Measurements from ENCODE around the gene SMAD1. TPM values are rescaled to one million over a fixed set of nuclear protein-coding genes. Genes with fewer than 3 reads are reported as not detected.
A peak's percentile ranks its signal among the peaks of the same experiment; 100 is the strongest.

Gene SMAD1
- total RNA-seq, 1 donor from 2014 or later, result 82.8 TPM

DNA sequence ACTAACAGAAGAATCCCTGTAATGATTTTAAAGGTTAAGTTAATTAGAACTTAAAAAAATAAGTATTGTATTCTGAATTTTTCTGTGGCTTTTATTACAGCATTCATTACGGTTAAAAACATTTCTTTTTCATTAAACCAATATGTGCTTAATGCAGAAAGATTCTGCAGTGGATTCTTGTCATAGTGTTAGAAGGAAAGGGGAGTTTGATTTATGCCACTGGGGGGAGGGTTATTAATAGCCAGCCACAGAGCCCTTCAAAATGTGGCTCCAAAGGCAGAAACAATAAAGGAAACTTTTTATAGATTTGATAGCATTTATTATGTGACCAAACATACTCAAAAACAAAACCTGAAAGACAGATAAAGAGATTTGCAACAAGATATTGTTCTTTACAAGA, 9.1 kb downstream of the SMAD1 start:
- no peak overlapping the region for H3K4me3 Mint-ChIP-seq (ENCODE audit: unreplicated experiment)
- peak overlapping the region; percentile 89 for H3K27ac Mint-ChIP-seq (ENCODE audit: unreplicated experiment)
- H3K27me3 Mint-ChIP-seq (ENCODE audit: unreplicated experiment), result peaks cover 4% of the 10 kb centered on the region
- peaks cover 42% of the 10 kb centered on the region for H3K4me1 Mint-ChIP-seq (ENCODE audit: unreplicated experiment)
- no peak for DNase-seq (ENCODE audit: low spot score)
- TF ChIP-seq, protein P1, sequence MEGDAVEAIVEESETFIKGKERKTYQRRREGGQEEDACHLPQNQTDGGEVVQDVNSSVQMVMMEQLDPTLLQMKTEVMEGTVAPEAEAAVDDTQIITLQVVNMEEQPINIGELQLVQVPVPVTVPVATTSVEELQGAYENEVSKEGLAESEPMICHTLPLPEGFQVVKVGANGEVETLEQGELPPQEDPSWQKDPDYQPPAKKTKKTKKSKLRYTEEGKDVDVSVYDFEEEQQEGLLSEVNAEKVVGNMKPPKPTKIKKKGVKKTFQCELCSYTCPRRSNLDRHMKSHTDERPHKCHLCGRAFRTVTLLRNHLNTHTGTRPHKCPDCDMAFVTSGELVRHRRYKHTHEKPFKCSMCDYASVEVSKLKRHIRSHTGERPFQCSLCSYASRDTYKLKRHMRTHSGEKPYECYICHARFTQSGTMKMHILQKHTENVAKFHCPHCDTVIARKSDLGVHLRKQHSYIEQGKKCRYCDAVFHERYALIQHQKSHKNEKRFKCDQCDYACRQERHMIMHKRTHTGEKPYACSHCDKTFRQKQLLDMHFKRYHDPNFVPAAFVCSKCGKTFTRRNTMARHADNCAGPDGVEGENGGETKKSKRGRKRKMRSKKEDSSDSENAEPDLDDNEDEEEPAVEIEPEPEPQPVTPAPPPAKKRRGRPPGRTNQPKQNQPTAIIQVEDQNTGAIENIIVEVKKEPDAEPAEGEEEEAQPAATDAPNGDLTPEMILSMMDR (IDR thresholded peaks at IDR 0.05; ENCODE audit: unreplicated experiment), result no peak
- H3K36me3 Mint-ChIP-seq (ENCODE audit: low read depth, unreplicated experiment), result peaks cover 7% of the 10 kb centered on the region
- no peaks in the 10 kb centered on the region for H3K9me3 Mint-ChIP-seq (ENCODE audit: unreplicated experiment)

DNA sequence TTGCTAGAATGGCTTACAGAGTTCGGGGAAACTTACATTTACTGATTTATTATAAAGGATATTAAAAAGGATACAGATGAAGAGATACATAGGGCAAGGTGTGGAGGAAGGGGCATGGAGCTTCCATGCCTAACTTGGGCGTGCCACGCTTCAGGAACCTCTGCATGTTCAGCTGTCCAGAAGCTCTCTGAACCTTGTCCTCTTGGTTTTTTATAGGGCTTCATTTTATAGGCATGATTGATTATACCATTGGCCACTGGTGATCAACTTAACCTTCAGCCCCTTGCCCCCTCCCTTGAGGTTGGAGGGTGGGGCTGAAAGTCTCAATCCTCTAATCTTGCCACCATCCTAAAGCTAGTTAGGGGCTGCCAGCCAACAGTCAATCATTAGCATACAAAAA, 10.7 kb downstream of the SMAD1 start:
- peaks cover 35% of the 10 kb centered on the region for H3K4me1 Mint-ChIP-seq (ENCODE audit: unreplicated experiment)
- H3K4me3 Mint-ChIP-seq (ENCODE audit: unreplicated experiment), result no peak overlapping the region
- DNase-seq (ENCODE audit: low spot score), result no peak
- peaks cover 4% of the 10 kb centered on the region for H3K27me3 Mint-ChIP-seq (ENCODE audit: unreplicated experiment)
- H3K27ac Mint-ChIP-seq (ENCODE audit: unreplicated experiment), result peak overlapping the region; percentile 39
- H3K36me3 Mint-ChIP-seq (ENCODE audit: low read depth, unreplicated experiment), result peaks cover 10% of the 10 kb centered on the region
- H3K9me3 Mint-ChIP-seq (ENCODE audit: unreplicated experiment), result no peaks in the 10 kb centered on the region
- TF ChIP-seq, protein P1 (IDR thresholded peaks at IDR 0.05; ENCODE audit: unreplicated experiment), result no peak

DNA sequence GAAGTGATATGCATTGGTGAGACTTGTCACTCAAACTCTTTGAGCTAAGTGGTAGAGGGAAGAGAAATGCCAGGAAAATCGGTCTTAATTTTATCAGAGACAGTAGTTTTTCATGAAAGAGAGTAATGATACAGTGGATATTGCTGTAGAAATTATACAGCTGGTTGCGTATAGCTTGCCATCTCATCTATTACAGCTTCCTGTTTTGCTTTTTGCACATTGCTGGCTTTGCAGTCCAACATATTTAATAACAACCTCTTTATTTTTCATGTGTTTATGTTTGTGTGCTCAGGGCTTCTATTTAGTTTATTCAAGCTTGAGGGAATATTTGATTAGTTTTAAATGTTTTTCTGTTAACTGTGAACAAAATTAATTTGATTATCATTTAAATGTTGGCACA, 11.5 kb downstream of the SMAD1 start:
- H3K4me3 Mint-ChIP-seq (ENCODE audit: unreplicated experiment), result peak overlapping the region; percentile 1
- no peak overlapping the region for H3K27ac Mint-ChIP-seq (ENCODE audit: unreplicated experiment)
- H3K4me1 Mint-ChIP-seq (ENCODE audit: unreplicated experiment), result peaks cover 34% of the 10 kb centered on the region
- H3K9me3 Mint-ChIP-seq (ENCODE audit: unreplicated experiment), result no peaks in the 10 kb centered on the region
- TF ChIP-seq, protein P1 (IDR thresholded peaks at IDR 0.05; ENCODE audit: unreplicated experiment), result no peak
- peaks cover 4% of the 10 kb centered on the region for H3K27me3 Mint-ChIP-seq (ENCODE audit: unreplicated experiment)
- peaks cover 10% of the 10 kb centered on the region for H3K36me3 Mint-ChIP-seq (ENCODE audit: low read depth, unreplicated experiment)
- no peak for DNase-seq (ENCODE audit: low spot score)

DNA sequence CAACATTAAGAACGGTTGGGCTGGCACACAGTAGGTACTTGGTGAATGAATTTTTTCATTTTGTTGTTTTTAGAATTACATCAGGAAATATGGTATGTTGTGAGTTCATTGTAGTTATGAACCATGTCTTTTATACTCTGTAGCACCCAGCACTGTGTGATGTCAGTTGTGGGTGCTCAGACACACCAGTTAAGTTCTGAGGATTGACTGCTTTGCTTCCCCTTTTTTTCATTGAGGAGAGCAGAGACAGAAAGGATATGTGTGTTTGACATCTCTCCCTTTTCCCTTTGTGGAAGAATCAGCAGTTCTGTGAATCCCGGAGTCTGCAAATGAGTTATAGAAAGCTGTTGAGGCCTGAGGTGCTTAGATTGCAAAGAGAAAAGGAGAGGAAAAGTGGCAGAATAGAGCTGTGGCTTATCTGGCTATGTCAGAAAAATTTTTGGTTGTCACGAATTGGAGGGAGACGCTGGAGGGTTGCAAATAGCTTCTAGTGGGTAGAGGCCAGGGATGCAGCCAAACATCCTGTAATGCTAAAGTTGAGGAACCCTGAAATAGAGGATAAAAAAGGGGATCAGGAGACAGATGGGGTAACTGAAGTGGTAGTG, 13.1 kb downstream of the SMAD1 start:
- peaks cover 20% of the 10 kb centered on the region for H3K36me3 Mint-ChIP-seq (ENCODE audit: low read depth, unreplicated experiment)
- TF ChIP-seq, protein P1 (IDR thresholded peaks at IDR 0.05; ENCODE audit: unreplicated experiment), result no peak
- DNase-seq (ENCODE audit: low spot score), result no peak
- H3K27ac Mint-ChIP-seq (ENCODE audit: unreplicated experiment), result no peak overlapping the region
- H3K4me1 Mint-ChIP-seq (ENCODE audit: unreplicated experiment), result peaks cover 42% of the 10 kb centered on the region
- no peak overlapping the region for H3K4me3 Mint-ChIP-seq (ENCODE audit: unreplicated experiment)
- peaks cover 4% of the 10 kb centered on the region for H3K27me3 Mint-ChIP-seq (ENCODE audit: unreplicated experiment)
- no peaks in the 10 kb centered on the region for H3K9me3 Mint-ChIP-seq (ENCODE audit: unreplicated experiment)

DNA sequence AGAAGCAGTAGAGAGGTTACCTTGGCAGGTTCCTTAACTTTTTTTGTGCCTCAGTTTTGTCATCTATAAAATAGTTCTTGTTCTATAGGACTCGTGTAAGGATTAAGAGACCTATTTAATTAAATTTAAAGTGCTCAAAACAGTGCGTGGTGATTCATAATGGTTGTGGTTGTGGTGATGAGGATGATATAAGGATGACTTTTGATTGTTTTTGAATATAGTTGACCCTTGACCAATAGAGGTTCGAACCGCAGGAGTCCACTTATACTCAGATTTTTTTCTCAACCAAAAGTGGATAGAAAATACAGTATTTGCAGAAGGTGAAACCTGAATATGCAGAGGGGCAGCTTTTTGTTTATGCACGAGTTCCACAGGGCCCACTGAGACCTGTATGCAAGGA, 14.6 kb downstream of the SMAD1 start:
- no peak for DNase-seq (ENCODE audit: low spot score)
- TF ChIP-seq, protein P1 (IDR thresholded peaks at IDR 0.05; ENCODE audit: unreplicated experiment), result no peak
- Mint-ChIP-seq H3K27me3 (ENCODE audit: unreplicated experiment) (peaks cover 4% of the 10 kb centered on the region), H3K4me1 (ENCODE audit: unreplicated experiment) (peaks cover 54% of the 10 kb centered on the region), H3K27ac (ENCODE audit: unreplicated experiment) (no peak overlapping the region), H3K9me3 (ENCODE audit: unreplicated experiment) (no peaks in the 10 kb centered on the region), H3K4me3 (ENCODE audit: unreplicated experiment) (no peak overlapping the region), H3K36me3 (ENCODE audit: low read depth, unreplicated experiment) (peaks cover 28% of the 10 kb centered on the region)

Measured in endothelial cell (in vitro differentiated cells).